Measurements from ENCODE around the gene ADAMTSL2.

The ADAMTSL2 gene

GRCh38 chr9:133571391-133571890 is 36.9 kb downstream of the ADAMTSL2 start:
- H3K9ac ChIP-seq (ENCODE audit: low read length), result no peak overlapping the region
- peaks cover 1% of the 10 kb centered on the region for H3K27me3 ChIP-seq (ENCODE audit: control insufficient read depth, insufficient read depth, low read length)
- H3K4me3 ChIP-seq (ENCODE audit: low read length), result no peak overlapping the region
- H3K27ac ChIP-seq (ENCODE audit: low read depth, low read length), result no peak overlapping the region
- no peaks in the 10 kb centered on the region for H3K36me3 ChIP-seq (ENCODE audit: control insufficient read depth, insufficient read depth, low read length)
- H3K4me1 ChIP-seq (ENCODE audit: control insufficient read depth, insufficient read depth, low read length), result peaks cover 2% of the 10 kb centered on the region

GRCh38 chr9:133571896-133572595 is 37.5 kb downstream of the ADAMTSL2 start:
- H3K36me3 ChIP-seq (ENCODE audit: control insufficient read depth, insufficient read depth, low read length), result no peaks in the 10 kb centered on the region
- peaks cover 6% of the 10 kb centered on the region for H3K4me1 ChIP-seq (ENCODE audit: control insufficient read depth, insufficient read depth, low read length)
- no peak overlapping the region for H3K4me3 ChIP-seq (ENCODE audit: low read length)
- H3K9ac ChIP-seq (ENCODE audit: low read length), result no peak overlapping the region
- peaks cover 4% of the 10 kb centered on the region for H3K27me3 ChIP-seq (ENCODE audit: control insufficient read depth, insufficient read depth, low read length)
- H3K27ac ChIP-seq (ENCODE audit: low read depth, low read length), result peak overlapping the region; percentile 33

- Histone ChIP-seq H3K9ac (ENCODE audit: low read length) (no peak overlapping the region), H3K4me1 (ENCODE audit: control insufficient read depth, insufficient read depth, low read length) (peaks cover 6% of the 10 kb centered on the region), H3K36me3 (ENCODE audit: control insufficient read depth, insufficient read depth, low read length) (no peaks in the 10 kb centered on the region), H3K27me3 (ENCODE audit: control insufficient read depth, insufficient read depth, low read length) (peaks cover 4% of the 10 kb centered on the region), H3K4me3 (ENCODE audit: low read length) (no peak overlapping the region), H3K27ac (ENCODE audit: low read depth, low read length) (peak overlapping the region; percentile 42)
Observed at GRCh38 chr9:133572821-133573361, 38.4 kb downstream of the ADAMTSL2 start.

GRCh38 chr9:133573791-133574515 is 39.4 kb downstream of the ADAMTSL2 start:
- H3K27me3 ChIP-seq (ENCODE audit: control insufficient read depth, insufficient read depth, low read length), result peaks cover 4% of the 10 kb centered on the region
- H3K36me3 ChIP-seq (ENCODE audit: control insufficient read depth, insufficient read depth, low read length), result no peaks in the 10 kb centered on the region
- no peak overlapping the region for H3K27ac ChIP-seq (ENCODE audit: low read depth, low read length)
- no peak overlapping the region for H3K4me3 ChIP-seq (ENCODE audit: low read length)
- peaks cover 6% of the 10 kb centered on the region for H3K4me1 ChIP-seq (ENCODE audit: control insufficient read depth, insufficient read depth, low read length)
- H3K9ac ChIP-seq (ENCODE audit: low read length), result no peak overlapping the region

- peaks cover 6% of the 10 kb centered on the region for H3K4me1 ChIP-seq (ENCODE audit: control insufficient read depth, insufficient read depth, low read length)
- no peak overlapping the region for H3K4me3 ChIP-seq (ENCODE audit: low read length)
- no peak overlapping the region for H3K27ac ChIP-seq (ENCODE audit: low read depth, low read length)
- no peaks in the 10 kb centered on the region for H3K36me3 ChIP-seq (ENCODE audit: control insufficient read depth, insufficient read depth, low read length)
- H3K27me3 ChIP-seq (ENCODE audit: control insufficient read depth, insufficient read depth, low read length), result peaks cover 4% of the 10 kb centered on the region
- H3K9ac ChIP-seq (ENCODE audit: low read length), result no peak overlapping the region
Observed at GRCh38 chr9:133574771-133575170, 40.3 kb downstream of the ADAMTSL2 start.

- Histone ChIP-seq H3K27ac (ENCODE audit: low read depth, low read length) (no peak overlapping the region), H3K27me3 (ENCODE audit: control insufficient read depth, insufficient read depth, low read length) (peaks cover 4% of the 10 kb centered on the region), H3K4me3 (ENCODE audit: low read length) (no peak overlapping the region), H3K4me1 (ENCODE audit: control insufficient read depth, insufficient read depth, low read length) (peaks cover 9% of the 10 kb centered on the region), H3K36me3 (ENCODE audit: control insufficient read depth, insufficient read depth, low read length) (no peaks in the 10 kb centered on the region), H3K9ac (ENCODE audit: low read length) (no peak overlapping the region)
Observed at GRCh38 chr9:133575186-133576030, 40.9 kb downstream of the ADAMTSL2 start.

- no peak overlapping the region for H3K27ac ChIP-seq (ENCODE audit: low read depth, low read length)
- no peak overlapping the region for H3K4me3 ChIP-seq (ENCODE audit: low read length)
- no peak overlapping the region for H3K9ac ChIP-seq (ENCODE audit: low read length)
- peaks cover 4% of the 10 kb centered on the region for H3K27me3 ChIP-seq (ENCODE audit: control insufficient read depth, insufficient read depth, low read length)
- H3K4me1 ChIP-seq (ENCODE audit: control insufficient read depth, insufficient read depth, low read length), result peaks cover 10% of the 10 kb centered on the region
- no peaks in the 10 kb centered on the region for H3K36me3 ChIP-seq (ENCODE audit: control insufficient read depth, insufficient read depth, low read length)
Observed at GRCh38 chr9:133576031-133576874, 41.7 kb downstream of the ADAMTSL2 start.

- H3K4me3 ChIP-seq (ENCODE audit: low read length), result no peak overlapping the region
- peaks cover 4% of the 10 kb centered on the region for H3K27me3 ChIP-seq (ENCODE audit: control insufficient read depth, insufficient read depth, low read length)
- no peak overlapping the region for H3K27ac ChIP-seq (ENCODE audit: low read depth, low read length)
- H3K4me1 ChIP-seq (ENCODE audit: control insufficient read depth, insufficient read depth, low read length), result peaks cover 10% of the 10 kb centered on the region
- H3K36me3 ChIP-seq (ENCODE audit: control insufficient read depth, insufficient read depth, low read length), result no peaks in the 10 kb centered on the region
- no peak overlapping the region for H3K9ac ChIP-seq (ENCODE audit: low read length)
Observed at GRCh38 chr9:133576875-133577736, 42.6 kb downstream of the ADAMTSL2 start.

GRCh38 chr9:133577737-133578112 is 43.2 kb downstream of the ADAMTSL2 start:
- no peak overlapping the region for H3K27ac ChIP-seq (ENCODE audit: low read depth, low read length)
- H3K9ac ChIP-seq (ENCODE audit: low read length), result no peak overlapping the region
- peaks cover 10% of the 10 kb centered on the region for H3K4me1 ChIP-seq (ENCODE audit: control insufficient read depth, insufficient read depth, low read length)
- no peak overlapping the region for H3K4me3 ChIP-seq (ENCODE audit: low read length)
- no peaks in the 10 kb centered on the region for H3K36me3 ChIP-seq (ENCODE audit: control insufficient read depth, insufficient read depth, low read length)
- H3K27me3 ChIP-seq (ENCODE audit: control insufficient read depth, insufficient read depth, low read length), result peaks cover 4% of the 10 kb centered on the region

- H3K27ac ChIP-seq (ENCODE audit: low read depth, low read length), result no peak overlapping the region
- H3K36me3 ChIP-seq (ENCODE audit: control insufficient read depth, insufficient read depth, low read length), result no peaks in the 10 kb centered on the region
- no peak overlapping the region for H3K4me3 ChIP-seq (ENCODE audit: low read length)
- H3K9ac ChIP-seq (ENCODE audit: low read length), result no peak overlapping the region
- H3K27me3 ChIP-seq (ENCODE audit: control insufficient read depth, insufficient read depth, low read length), result peaks cover 4% of the 10 kb centered on the region
- peaks cover 8% of the 10 kb centered on the region for H3K4me1 ChIP-seq (ENCODE audit: control insufficient read depth, insufficient read depth, low read length)
Observed at GRCh38 chr9:133578524-133579441, 44.3 kb downstream of the ADAMTSL2 start.
